ENCODE measurements around the gene ZPR1. TPM values are rescaled to one million over a fixed set of nuclear protein-coding genes. Genes with fewer than 3 reads are reported as not detected.

Gene ZPR1
- total and polyA plus RNA-seq, 9 donors = 33.8 to 44.4 (median 36.4) TPM

DNA sequence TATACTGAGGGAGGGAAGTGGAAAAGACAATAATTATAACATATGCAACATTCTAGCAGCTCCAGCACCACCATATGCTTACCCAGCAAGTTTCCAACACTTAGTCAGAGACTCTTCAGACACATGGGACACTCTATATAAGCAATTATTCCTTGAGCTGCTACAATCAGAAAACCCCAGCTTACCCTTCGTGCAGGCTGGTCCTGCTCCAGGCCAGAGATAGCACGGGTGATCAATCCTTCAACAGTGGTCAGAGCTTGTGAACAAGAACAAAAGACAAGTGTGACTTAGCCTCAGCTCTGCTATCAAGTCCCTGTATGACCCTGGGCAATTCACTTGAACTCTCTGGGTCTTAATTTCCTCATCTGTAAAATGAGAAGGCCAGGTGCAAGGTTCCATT lies 1.5 kb downstream of the ZPR1 start:
- WGBS (ENCODE audit: insufficient coverage) = 94% methylated on average over 2 of the region's 2 CpGs
- H3K36me3 ChIP-seq (ENCODE audit: control insufficient read depth, insufficient read depth, low read length) = peaks cover 44% of the 10 kb centered on the region
- H3K27ac ChIP-seq (ENCODE audit: low read length) = no peak overlapping the region
- H3K27me3 ChIP-seq (ENCODE audit: control insufficient read depth, insufficient read depth, low read length) = no peaks in the 10 kb centered on the region
- no peaks in the 10 kb centered on the region for H3K9me3 ChIP-seq (replicated peaks; ENCODE audit: control insufficient read depth, low read depth, low read length)
- DNase-seq = no peak
- peaks cover 17% of the 10 kb centered on the region for H3K4me1 ChIP-seq (ENCODE audit: control insufficient read depth, insufficient read depth, low read length)
- no peak overlapping the region for H3K4me3 ChIP-seq (ENCODE audit: low read length)

DNA sequence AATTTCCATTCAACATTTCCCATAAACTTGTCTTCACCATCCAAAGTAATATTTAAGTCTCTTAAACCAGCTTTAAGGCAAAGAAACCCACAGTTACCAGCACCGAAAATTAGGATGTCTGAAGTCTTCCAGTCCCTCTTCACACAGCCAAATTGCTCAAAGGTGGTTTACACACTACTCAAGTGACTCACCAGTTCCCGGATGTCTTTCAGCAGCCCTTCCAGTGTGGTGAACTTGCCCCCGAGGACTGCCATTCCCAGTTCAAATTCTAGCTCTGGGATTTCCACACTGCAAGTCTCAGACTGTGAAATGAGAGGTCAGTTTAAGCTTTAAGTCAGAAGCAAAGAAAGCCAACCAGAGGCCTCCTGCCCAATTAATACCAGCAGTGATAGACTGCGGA lies 5.1 kb downstream of the ZPR1 start:
- Histone ChIP-seq H3K4me3 (ENCODE audit: low read length) (no peak overlapping the region), H3K4me1 (ENCODE audit: control insufficient read depth, insufficient read depth, low read length) (peaks cover 7% of the 10 kb centered on the region), H3K27ac (ENCODE audit: low read length) (no peak overlapping the region), H3K27me3 (ENCODE audit: control insufficient read depth, insufficient read depth, low read length) (no peaks in the 10 kb centered on the region), H3K9me3 (replicated peaks; ENCODE audit: control insufficient read depth, low read depth, low read length) (no peaks in the 10 kb centered on the region), H3K36me3 (ENCODE audit: control insufficient read depth, insufficient read depth, low read length) (peaks cover 63% of the 10 kb centered on the region)
- DNase-seq = no peak
- 93% methylated on average over 3 of the region's 4 CpGs for WGBS (ENCODE audit: insufficient coverage)

DNA sequence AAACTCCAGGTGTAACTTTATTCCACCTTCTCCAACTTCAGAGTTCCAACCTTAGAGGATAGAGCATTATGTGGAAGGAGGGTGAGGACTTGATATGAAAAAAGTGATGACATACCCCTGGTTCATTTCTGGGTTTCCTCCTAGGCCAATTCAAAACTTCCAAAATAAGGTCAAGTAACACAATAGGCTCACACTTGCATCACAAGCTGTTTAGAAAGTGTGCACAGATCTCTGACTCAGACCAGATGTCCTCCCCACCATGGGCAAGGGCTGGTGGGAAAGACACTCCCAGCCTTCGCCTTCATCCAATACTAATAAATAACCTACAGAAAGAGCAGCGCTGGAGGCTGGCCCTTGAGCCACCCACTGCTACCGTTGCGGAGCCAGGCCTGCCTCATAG lies 9.3 kb downstream of the ZPR1 start:
- no peak overlapping the region for H3K4me3 ChIP-seq (ENCODE audit: low read length)
- no peaks in the 10 kb centered on the region for H3K9me3 ChIP-seq (replicated peaks; ENCODE audit: control insufficient read depth, low read depth, low read length)
- DNase-seq = no peak
- H3K36me3 ChIP-seq (ENCODE audit: control insufficient read depth, insufficient read depth, low read length) = peaks cover 47% of the 10 kb centered on the region
- 98% methylated on average over 4 of the region's 4 CpGs for WGBS (ENCODE audit: insufficient coverage)
- H3K27ac ChIP-seq (ENCODE audit: low read length) = no peak overlapping the region
- no peaks in the 10 kb centered on the region for H3K27me3 ChIP-seq (ENCODE audit: control insufficient read depth, insufficient read depth, low read length)
- no peaks in the 10 kb centered on the region for H3K4me1 ChIP-seq (ENCODE audit: control insufficient read depth, insufficient read depth, low read length)

DNA sequence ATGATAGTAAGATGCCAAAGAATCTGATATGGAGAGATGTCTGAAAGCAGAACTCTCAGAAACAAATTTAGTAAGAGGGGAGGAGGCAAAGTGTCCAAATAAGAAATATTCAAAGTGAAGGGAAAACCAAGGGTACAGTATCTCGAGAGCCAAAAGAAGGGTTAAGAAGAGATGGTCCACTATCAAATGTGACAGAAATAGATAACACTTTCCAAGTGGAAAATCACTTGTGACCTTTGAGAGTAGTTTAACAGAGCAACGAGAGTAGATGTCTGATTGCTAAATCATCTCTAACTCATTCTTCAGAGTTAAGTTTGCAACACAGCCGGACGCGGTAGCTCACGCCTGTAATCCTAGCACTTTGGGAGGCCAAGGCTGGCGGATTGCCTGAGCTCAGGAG lies 10.8 kb downstream of the ZPR1 start:
- Histone ChIP-seq H3K4me3 (ENCODE audit: low read length) (no peak overlapping the region), H3K9me3 (replicated peaks; ENCODE audit: control insufficient read depth, low read depth, low read length) (no peaks in the 10 kb centered on the region), H3K4me1 (ENCODE audit: control insufficient read depth, insufficient read depth, low read length) (peaks cover 3% of the 10 kb centered on the region), H3K27ac (ENCODE audit: low read length) (no peak overlapping the region), H3K36me3 (ENCODE audit: control insufficient read depth, insufficient read depth, low read length) (peaks cover 34% of the 10 kb centered on the region), H3K27me3 (ENCODE audit: control insufficient read depth, insufficient read depth, low read length) (no peaks in the 10 kb centered on the region)
- no peak for DNase-seq
- 84% methylated on average over 6 of the region's 7 CpGs for WGBS (ENCODE audit: insufficient coverage)

DNA sequence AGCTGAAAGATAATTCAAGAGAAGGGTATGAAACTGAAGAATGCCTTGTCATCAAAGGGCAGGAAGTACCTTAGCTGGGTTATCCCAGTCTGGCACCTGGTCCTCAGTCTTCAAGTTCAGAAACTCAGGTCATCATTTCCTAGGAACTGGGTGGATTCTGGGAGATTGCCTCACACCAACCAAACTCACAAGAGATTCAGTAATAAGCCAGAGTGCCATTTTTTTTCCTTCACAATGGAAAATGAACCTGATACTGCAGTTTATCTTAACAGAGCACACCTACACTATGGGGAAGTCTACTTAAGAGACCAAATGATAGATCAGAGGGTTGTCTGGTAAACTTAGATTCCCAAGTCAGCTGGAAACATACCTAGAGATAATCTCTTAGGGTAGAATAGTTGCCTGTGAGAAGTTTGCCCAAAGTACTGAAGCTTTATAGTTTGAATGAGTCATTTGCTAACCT lies 11.3 kb downstream of the ZPR1 start:
- H3K9me3 ChIP-seq (replicated peaks; ENCODE audit: control insufficient read depth, low read depth, low read length) = no peaks in the 10 kb centered on the region
- H3K36me3 ChIP-seq (ENCODE audit: control insufficient read depth, insufficient read depth, low read length) = peaks cover 32% of the 10 kb centered on the region
- H3K4me1 ChIP-seq (ENCODE audit: control insufficient read depth, insufficient read depth, low read length) = peaks cover 8% of the 10 kb centered on the region
- no peaks in the 10 kb centered on the region for H3K27me3 ChIP-seq (ENCODE audit: control insufficient read depth, insufficient read depth, low read length)
- DNase-seq = no peak
- H3K27ac ChIP-seq (ENCODE audit: low read length) = no peak overlapping the region
- H3K4me3 ChIP-seq (ENCODE audit: low read length) = no peak overlapping the region

DNA sequence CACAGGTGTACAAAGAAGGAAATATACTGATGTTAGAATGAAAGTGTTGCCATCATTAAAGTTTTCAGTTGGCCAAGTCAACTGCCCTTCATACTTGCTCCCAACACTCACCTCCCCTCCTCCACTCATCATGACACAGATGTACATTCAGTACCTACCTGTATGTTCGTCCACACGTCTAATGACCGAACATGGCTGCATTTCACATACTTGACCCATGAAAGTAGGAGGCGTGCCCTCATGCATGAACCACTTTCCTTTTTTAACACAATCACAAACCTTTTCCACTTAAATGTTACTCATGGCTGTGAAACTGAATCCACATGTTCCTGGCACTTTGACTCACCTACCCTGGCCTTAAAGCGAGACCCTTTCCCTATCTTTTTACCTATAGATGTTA lies 11.8 kb downstream of the ZPR1 start:
- H3K27me3 ChIP-seq (ENCODE audit: control insufficient read depth, insufficient read depth, low read length) = no peaks in the 10 kb centered on the region
- peaks cover 11% of the 10 kb centered on the region for H3K4me1 ChIP-seq (ENCODE audit: control insufficient read depth, insufficient read depth, low read length)
- peaks cover 32% of the 10 kb centered on the region for H3K36me3 ChIP-seq (ENCODE audit: control insufficient read depth, insufficient read depth, low read length)
- no peak overlapping the region for H3K27ac ChIP-seq (ENCODE audit: low read length)
- DNase-seq = no peak
- H3K9me3 ChIP-seq (replicated peaks; ENCODE audit: control insufficient read depth, low read depth, low read length) = no peaks in the 10 kb centered on the region
- WGBS (ENCODE audit: insufficient coverage) = 84% methylated on average over 4 of the region's 5 CpGs
- no peak overlapping the region for H3K4me3 ChIP-seq (ENCODE audit: low read length)

DNA sequence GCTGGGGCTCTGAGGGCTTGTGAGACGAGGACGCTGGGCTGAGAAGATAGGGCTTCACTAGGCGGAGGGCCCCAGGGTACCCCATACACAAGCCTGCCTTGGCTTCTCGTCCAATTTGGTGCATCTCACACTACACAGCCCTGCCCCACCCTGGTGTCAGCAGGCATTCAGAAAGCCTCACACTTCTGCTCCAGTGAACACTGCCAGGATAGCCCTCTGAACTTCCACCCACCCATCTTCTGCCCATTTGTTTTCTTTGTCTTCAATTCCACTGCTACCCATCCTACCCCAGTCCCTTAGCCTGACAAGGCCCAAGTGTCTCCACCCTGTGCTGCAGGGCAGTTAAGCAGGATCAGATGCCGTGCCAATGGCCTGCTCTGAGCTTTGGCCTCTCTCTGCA lies 13.2 kb downstream of the ZPR1 start:
- peaks cover 13% of the 10 kb centered on the region for H3K4me1 ChIP-seq (ENCODE audit: control insufficient read depth, insufficient read depth, low read length)
- no peak for DNase-seq
- no peaks in the 10 kb centered on the region for H3K27me3 ChIP-seq (ENCODE audit: control insufficient read depth, insufficient read depth, low read length)
- WGBS (ENCODE audit: insufficient coverage) = 74% methylated on average over 4 of the region's 5 CpGs
- peaks cover 29% of the 10 kb centered on the region for H3K36me3 ChIP-seq (ENCODE audit: control insufficient read depth, insufficient read depth, low read length)
- no peak overlapping the region for H3K27ac ChIP-seq (ENCODE audit: low read length)
- H3K9me3 ChIP-seq (replicated peaks; ENCODE audit: control insufficient read depth, low read depth, low read length) = no peaks in the 10 kb centered on the region
- no peak overlapping the region for H3K4me3 ChIP-seq (ENCODE audit: low read length)

DNA sequence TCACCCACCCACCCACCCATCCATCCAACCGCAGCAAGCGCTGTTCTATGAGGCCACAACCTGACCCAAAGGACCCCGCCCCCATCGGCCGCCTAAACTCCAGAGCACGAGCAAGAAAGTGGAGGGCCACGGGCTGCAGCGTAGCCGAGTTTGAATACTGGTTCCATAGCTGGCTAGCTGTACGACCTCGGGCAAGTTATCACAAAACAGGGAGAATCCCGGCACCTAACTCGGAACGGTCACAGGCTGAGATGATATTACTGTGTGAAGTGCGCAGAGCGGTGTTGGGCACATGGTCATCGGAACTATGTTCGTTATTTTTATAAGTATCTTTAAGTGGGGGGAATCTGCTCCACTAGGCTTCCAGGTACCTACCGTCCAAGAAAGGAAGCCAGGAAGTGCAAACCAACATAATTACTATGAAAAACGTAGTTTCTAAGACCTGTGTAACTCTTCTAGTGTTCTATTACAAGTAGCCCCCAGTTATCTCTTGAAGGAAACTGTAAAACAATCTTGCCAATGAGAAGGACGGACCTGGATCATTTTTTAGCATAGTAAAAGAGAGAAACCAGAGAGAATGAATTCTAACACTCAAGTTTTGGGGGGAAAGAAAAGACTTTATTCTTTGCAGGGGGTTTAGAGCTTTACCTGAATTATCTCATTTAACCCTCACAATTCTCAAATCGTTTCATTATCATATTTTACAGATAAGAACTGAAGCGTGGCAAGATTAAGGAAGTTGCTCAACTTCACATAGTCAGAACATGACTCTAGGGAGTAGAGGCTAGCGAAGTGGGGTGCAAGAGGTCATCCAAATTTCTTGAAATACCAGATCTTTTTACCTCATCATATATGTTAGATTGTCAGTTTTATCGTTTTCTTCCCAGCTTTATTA lies 14.4 kb downstream of the ZPR1 start:
- Histone ChIP-seq H3K9me3 (replicated peaks; ENCODE audit: control insufficient read depth, low read depth, low read length) (no peaks in the 10 kb centered on the region), H3K27ac (ENCODE audit: low read length) (peak overlapping the region; percentile 95), H3K4me3 (ENCODE audit: low read length) (peak overlapping the region; percentile 99), H3K27me3 (ENCODE audit: control insufficient read depth, insufficient read depth, low read length) (no peaks in the 10 kb centered on the region), H3K36me3 (ENCODE audit: control insufficient read depth, insufficient read depth, low read length) (peaks cover 19% of the 10 kb centered on the region), H3K4me1 (ENCODE audit: control insufficient read depth, insufficient read depth, low read length) (peaks cover 13% of the 10 kb centered on the region)
- WGBS (ENCODE audit: insufficient coverage) = 2% methylated on average over 14 of the region's 25 CpGs
- DNase-seq = no peak

DNA sequence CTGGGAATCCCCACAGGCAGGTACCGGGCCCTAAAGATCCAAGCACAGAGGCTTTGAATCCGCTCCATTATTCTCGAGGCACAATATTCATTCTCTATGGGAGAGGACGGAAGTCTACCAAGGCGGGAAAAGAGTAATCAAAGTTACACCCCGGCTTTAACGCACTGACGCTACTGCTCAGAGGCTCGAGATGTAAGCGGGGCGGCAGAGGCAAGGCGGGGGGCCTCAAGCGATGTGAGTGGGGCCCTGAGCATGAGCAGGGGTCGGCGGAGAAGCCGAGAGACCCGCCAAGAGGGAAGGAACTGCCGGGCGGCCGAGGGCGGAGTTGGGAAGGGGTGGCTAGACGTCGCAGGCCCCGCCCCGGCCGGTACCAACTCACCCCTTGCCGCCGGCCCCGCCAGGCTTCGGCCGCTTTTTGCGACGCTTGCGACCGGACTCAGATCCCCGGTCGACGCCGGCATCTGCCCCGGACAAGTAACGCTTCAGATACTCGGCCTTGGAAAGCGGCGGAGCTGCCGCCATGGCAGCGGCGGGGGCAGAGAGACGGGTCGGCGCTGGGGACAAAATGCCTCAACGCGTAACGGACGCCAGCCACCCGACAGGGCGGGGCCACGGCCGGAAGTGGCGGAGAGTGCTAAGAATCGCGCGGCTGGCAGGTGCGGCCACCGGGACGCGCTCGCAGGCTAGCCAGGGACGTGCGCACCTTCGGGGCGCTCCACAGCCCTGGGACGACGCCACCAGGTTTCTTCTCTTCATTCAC lies 15.2 kb downstream of the ZPR1 start, which contains the start of gene BUD13:
TSS of gene BUD13 (minus strand) at position 545 of the 760 bp plus-strand sequence. CDS start at position 522, 23 bp downstream.
- WGBS (ENCODE audit: insufficient coverage) = under 1% methylated on average over 71 of the region's 73 CpGs
- Histone ChIP-seq H3K4me1 (ENCODE audit: control insufficient read depth, insufficient read depth, low read length) (peaks cover 13% of the 10 kb centered on the region), H3K4me3 (ENCODE audit: low read length) (peak within 1 kb of the TSS; percentile 99), H3K27ac (ENCODE audit: low read length) (peak within 1 kb of the TSS; percentile 95), H3K27me3 (ENCODE audit: control insufficient read depth, insufficient read depth, low read length) (no peaks in the 10 kb centered on the region), H3K36me3 (ENCODE audit: control insufficient read depth, insufficient read depth, low read length) (peaks cover 13% of the 10 kb centered on the region), H3K9me3 (replicated peaks; ENCODE audit: control insufficient read depth, low read depth, low read length) (no peaks in the 10 kb centered on the region)
- peak; percentile 94 for DNase-seq

DNA sequence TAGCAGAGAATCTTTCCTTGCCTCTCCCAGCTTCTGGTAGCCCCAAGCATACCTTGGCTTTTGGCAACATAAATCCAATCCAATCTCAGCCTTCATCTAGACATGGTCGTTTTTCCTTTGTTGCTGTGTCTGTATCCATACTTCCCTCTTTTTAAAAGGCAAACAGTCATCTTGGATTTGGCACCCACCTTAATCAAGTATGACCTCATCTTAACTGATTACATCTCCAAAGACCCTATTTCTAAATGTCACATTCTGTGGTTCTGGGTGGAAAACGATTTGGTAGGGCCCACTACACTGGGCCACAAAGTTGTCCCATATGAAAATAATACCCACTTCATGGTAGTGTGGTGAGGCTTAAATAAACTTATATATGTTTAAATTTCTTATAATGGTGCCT lies 15.9 kb downstream of the ZPR1 start:
- Histone ChIP-seq H3K4me3 (ENCODE audit: low read length) (peak overlapping the region; percentile 99), H3K27me3 (ENCODE audit: control insufficient read depth, insufficient read depth, low read length) (no peaks in the 10 kb centered on the region), H3K9me3 (replicated peaks; ENCODE audit: control insufficient read depth, low read depth, low read length) (no peaks in the 10 kb centered on the region), H3K4me1 (ENCODE audit: control insufficient read depth, insufficient read depth, low read length) (peaks cover 13% of the 10 kb centered on the region), H3K36me3 (ENCODE audit: control insufficient read depth, insufficient read depth, low read length) (peaks cover 13% of the 10 kb centered on the region), H3K27ac (ENCODE audit: low read length) (peak overlapping the region; percentile 95)
- no peak for DNase-seq
- no CpG with 5 or more reads among the region's 2 CpGs for WGBS (ENCODE audit: insufficient coverage)
